Mucosa of gallbladder (tissue), 1 donor: ENCODE data around the gene NDUFS8. TPM values are rescaled to one million over a fixed set of nuclear protein-coding genes. Genes with fewer than 3 reads are reported as not detected.

Experiments used
- DNase-seq: peaks from one replicate; pipeline ENCODE4 v3.0.0-alpha.2; 2020; ENCODE audit warnings: low spot score
- total RNA-seq: library from RNA; stranded (reverse); gene quantifications from one replicate; pipeline ENCODE4 v1.2.1, GENCODE V29; 2021
- donor health status: DM: no; HTN: no; CAD: no.

NDUFS8 gene
- total RNA-seq, 1 donor from 2014 or later: 168 TPM

DNA sequence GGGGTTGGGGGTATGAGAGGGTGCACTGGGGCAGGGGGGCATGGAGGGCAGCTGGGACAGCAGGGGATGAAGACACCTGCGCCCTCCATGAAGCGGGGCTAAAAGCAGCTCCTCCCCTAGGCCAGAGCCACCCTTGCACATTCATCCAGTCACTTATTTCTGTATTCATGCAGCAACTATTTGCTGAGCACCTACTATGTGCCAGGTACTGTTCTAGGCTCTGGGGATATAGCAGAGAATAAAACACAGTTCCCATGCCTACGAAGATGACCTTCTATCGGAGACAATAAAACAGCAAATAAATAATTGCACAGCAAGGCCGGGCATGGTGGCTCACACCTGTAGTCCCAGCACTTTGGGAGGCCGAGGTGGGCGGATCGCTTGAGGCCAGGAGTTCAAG, 15.0 kb upstream of the NDUFS8 start:
- no peak for DNase-seq

DNA sequence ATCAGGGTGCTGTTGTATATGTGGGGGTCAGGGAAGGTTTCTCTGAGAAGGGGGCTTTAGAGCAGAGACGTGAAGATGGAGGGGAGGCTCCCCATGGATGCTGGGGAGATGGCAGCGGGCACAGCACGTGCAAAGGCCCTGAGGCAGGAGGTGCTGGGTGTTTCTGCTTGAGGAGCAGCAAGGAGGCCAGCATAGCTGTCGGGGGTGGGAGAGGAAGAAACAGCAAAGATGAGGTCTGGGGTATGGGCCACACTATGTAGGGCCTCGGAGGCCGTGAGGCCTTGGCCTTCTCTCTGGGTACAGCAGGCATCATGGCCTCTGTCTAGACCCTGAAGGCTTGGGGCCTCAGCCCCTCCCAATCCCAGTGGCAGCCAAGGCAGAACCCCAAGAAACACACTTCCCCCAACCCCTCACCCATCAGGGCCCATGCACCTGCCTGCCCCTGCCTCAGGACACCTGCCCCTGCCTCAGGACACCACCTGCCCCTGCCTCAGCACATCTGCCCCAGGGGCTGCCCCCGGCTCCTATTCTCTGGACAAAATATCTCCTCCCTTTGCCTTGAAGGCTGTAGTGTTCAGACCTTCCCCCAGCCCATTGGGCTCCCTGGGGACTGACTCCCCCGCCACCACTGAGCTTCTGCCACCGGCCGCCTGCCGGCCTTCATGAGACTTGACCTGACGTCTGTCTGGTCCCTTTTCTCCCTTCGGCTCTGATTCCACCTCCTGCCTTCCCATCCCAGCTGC, 14.1 kb upstream of the NDUFS8 start:
- no peak for DNase-seq

DNA sequence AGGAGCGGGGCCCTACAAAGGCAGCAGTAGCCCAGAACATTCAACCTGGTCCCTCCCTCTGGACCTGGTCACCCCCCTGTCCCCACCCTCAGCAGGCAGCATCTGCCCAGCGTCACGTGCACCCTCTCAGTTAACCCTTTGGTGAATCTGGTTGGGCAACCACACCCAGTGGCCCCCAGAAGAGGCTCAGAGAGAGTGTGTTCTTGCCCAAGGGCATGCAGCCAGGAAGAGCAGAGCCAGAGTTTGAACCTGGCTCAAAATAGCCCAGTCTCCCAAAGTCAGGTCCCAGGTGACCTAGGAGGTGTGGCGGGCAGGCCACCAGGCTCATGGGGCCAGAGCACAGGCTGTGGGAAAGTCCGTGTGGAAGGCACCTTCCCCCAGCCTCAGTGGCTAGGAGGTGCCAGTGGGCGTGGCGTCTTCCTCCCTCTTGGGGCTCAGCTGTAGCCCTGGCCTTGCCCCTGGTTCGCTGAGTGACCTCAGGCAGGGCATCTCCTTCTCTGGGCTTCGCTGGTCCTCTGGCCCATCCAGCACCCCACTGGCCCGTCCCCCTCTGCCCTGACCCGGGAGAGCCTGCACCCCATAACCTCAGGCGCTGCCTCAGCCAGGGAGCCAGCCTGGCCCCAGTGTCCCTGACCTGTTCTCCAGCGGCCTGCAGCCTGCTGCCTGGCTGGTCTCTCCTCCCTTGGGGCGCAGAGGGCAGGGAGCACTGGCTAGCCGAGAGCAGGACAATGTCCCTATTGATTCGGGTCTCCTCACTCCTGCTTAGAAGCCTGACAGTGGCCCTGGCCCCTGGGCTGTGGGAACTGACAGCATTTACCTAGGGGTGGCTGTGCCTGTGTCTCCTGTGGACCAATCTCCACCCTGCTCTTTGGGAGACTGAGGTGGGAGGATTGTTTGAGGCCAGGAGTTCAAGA, 13.3 kb upstream of the NDUFS8 start:
- DNase-seq: no peak

DNA sequence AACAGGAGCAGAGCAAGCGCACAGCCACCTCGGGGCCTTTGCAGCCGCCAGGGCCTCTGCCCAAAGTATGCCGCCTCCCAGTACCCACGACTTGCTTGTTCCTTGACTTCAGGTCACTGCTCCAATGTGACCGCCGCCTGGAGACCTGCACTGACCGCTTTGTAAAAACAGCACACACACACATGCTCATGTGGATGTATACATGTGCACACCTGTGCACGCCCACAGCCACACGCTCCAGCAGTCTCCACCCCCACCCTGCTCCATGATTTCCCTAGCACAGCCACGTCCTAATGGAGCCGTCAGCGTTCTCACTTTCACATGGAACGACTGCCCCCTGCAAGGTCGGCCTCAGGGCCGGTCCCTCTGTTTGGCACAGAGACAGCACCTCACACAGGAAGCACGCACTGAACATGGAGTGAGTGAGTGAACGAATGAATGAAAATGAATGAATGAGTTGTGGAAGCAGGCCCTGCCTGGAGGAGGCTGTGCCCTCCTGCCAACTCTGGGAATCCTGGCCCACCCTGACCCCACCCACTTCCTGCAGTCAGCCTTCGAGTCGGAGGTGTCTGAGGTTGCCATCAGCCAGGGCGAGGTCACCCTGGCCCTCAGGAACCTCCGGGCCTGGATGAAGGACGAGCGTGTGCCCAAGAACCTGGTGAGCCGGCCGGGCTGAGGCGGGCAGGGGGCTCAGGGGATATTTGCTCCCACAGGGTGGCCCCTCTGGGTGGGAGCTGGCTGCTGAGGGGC, 12.3 kb upstream of the NDUFS8 start:
- no peak for DNase-seq

DNA sequence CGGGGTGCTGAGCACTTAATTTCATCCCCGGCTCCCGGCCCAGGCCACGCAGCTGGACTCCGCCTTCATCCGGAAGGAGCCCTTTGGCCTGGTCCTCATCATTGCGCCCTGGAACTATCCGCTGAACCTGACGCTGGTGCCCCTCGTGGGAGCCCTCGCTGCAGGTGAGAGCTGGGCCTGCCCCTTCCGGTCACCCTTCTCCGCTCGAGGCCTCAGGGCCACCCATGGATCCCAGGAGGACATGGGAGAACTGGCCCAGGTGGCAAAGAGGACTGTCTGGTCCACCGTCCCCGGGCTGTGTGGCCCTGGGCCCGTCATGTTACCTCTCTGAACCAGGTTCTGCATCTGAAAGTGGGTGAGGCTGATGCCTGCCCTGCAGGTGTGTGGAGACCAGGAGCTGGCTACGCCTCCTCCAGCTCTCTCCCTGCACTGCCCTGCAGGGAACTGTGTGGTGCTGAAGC, 11.7 kb upstream of the NDUFS8 start:
- no peak for DNase-seq

GRCh38 chr11:68019486-68019885, 11.0 kb upstream of the NDUFS8 start:
- no peak for DNase-seq

DNA sequence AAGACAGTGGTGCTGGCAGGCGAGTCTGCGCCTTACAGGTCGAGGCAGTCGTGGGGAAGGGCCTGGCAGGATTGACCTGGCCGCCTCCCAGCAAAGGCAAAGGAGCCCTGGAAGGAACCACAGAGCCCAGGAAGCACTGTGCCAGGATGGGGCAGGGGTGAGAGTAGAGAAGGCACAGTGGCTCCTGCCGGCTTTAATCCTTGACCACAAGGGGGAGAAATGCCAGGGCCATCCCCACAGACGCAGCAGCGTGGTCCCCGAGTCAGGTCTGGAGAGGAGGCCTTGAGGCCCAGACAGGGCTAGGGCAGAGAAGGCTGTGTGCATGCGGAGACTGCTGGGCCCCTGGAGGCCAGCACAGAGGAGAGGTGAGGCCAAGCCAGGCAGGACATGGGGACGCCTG, 9.9 kb upstream of the NDUFS8 start:
- DNase-seq: no peak

DNA sequence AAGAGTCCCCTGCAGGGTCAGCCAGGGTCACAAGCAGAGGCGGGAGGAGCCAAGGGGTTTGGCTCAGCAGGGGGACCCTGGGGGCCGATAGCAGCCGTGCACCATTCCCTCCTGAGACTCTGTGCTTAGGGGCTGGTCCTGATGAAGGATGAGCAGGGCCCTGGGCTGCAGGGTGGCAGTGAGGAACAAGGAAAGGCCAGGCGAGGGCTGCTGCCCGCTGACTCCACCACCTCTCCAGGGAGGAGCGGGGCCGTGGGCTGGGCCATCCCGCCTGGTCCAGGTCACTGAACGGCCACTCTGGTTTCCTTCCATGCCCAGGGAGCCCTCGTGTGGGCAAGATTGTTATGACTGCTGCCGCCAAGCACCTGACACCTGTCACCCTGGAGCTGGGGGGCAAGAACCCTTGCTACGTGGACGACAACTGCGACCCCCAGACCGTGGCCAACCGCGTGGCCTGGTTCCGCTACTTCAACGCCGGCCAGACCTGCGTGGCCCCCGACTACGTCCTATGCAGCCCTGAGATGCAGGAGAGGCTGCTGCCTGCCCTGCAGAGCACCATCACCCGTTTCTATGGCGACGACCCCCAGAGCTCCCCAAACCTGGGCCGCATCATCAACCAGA, 9.2 kb upstream of the NDUFS8 start:
- no peak for DNase-seq

- DNase-seq: no peak
Measured at GRCh38 chr11:68022531-68022930, 8.0 kb upstream of the NDUFS8 start.

- DNase-seq: no peak
Measured at GRCh38 chr11:68024508-68024907, 6.0 kb upstream of the NDUFS8 start.

DNA sequence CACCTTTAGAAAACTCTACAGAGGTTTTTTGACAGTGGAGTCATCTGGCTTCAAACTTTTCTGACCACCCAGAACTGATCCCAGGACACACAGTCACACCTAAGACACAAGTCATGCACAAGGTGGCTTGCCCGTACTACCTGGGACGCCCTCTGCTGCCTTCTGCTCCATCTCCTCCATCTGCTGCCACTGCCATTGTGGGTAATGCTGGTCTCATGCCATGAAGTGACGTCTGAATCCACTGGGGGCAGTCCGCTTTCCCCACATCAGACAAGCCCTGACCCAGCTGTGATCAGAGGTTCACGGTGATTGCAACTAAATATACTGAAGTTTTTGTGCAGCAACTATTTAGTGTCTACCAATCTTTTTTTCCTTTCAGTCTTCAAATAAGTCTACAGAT, 5.4 kb upstream of the NDUFS8 start:
- DNase-seq: no peak

DNA sequence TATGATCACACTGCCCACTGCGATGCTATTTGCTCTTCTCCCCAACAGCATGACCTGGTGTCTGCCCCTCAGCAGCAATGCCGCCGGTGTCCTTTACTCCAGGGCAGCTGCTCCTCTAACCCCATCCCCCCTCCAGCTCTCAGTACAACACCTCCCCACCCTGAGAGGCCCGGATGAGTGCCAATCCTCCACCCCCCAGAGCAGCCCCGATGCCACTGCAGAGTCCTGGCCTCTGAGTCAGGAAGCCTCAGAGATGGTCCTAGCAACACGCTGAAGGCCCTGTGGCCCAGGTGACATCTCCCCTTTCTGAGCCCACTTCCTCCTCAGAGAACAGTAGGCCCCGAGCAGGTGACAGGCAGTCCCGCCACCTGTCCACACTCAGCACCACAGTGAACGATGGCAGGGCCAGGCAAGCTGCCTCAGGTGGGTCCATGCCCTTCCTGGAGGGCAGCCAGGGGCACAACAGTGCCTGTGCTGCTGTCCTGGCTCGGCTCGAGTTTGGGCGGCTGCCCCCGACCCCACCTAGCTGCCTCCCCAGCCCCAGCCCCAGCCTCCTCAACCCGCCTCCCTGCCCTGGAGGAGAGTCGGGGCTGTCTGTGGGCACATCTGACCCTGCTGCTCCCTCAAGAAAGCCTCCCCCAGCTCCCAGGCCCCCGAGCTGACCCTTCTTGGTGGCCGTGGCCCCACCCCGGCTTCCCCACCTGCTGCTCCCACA, 3.9 kb upstream of the NDUFS8 start:
- no peak for DNase-seq

DNA sequence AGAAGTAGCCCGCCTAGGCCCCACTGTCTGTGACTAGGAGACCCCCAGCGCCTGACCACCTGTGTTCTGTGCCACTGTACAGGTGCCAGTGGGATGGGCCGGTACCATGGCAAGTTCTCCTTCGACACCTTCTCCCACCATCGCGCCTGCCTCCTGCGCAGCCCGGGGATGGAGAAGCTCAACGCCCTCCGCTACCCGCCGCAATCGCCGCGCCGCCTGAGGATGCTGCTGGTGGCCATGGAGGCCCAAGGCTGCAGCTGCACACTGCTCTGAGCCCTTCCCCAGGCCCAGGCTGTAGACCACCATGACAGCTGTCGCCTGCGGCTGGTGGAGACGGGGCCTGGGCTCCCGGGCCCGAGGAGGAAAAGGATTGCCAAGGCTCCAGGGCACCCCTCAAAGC, 2.8 kb upstream of the NDUFS8 start:
- DNase-seq: no peak

DNA sequence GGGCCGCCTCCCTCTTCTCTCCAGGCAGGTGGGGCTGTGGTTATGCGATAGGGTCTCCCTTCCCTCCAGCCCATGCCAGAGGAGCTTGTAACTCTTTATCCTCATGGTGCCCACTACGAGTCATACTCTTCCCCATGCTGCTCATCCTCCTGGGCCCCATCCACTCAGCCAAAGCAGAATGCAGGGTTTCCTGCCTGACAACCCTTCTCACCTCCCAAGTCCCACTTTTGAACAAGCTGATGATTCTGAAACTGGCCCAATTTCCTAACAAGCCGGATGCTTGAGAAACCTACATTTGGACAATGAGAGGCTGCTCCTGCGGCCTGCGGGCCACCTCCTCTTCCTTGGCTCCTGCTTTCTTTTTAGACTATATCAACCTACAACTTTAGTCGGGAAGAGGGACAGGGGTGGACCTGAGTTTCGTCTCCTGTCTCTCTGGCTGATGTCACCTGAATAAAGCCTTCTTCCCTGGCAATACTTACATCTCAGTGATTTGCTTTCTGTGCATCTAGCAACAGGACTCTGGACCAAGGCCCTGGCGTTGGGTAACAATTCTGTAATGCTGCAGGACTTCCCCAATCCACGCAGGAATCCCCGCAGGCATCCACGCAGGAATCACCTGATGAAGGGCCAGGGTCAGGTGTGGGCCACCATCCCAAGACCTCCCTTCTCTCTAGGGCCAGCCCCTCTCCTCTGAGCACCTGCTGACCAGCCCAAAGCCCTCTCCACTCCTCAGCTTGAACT, 1.5 kb upstream of the NDUFS8 start:
- no peak for DNase-seq

DNA sequence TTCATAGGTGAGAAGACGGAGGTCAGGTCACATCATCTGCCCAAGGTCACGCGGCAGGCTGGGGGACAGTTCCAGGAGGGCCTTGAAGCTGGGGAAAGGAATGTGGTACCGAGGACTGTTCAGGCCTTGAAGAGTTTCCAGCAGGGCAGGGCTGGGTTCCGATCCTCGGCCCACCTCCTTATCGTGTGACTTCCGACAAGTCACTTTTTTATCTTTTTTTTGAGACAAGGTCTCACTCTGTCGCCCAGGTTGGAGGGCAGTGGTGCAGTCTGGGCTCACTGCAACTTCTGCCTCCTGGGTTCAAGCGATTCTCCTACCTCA, 623 bp downstream of the NDUFS8 start:
- no peak for DNase-seq

- no peak for DNase-seq
Measured at GRCh38 chr11:68032003-68032402, 1.5 kb downstream of the NDUFS8 start.

DNA sequence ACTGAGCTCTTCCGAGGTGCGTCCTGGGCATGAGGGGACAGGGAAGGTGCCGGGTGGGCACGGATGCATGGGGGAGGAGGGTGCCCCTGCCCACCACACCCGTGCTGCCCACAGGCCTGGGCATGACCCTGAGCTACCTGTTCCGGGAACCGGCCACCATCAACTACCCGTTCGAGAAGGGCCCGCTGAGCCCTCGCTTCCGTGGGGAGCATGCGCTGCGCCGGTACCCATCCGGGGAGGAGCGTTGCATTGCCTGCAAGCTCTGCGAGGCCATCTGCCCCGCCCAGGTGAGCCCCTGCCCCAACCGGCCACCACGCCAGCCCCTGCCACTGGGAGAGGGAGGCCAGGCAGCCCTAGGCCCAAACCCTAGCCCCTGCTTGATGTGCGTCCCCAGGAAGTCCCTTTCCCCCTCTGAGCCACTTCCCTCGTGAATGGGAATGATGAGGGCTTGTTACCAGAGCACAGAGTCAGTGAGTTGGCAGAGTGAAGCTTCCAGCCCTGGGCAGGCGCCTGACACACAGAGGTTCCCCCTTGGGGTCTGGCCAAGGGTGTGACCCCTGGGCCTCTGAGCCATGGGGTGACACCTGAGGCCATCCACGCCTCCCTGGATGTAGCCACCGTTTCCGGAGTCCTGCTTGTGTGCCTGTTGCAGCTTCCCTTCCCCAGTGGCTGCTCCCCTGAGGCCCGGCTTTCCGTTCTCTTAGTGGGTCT, 2.7 kb downstream of the NDUFS8 start:
- DNase-seq: no peak

DNA sequence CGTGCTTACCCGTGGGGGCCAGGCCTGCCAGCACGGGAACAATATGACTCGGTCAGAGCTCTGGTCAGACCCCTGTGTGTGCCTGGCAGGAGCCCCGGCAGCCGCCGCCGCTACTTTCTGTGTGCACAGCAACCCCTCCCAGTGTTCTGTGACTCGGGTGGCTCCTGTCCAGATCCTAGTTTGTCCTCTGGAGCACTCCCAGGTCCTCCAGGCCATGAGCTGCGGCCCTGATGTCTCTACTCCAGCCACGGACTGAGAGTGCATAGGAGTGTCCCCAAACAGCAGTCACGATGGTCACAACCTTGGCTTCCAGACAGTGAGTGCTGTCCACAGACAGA, 3.2 kb downstream of the NDUFS8 start:
- no peak for DNase-seq

GRCh38 chr11:68035266-68035876, 4.9 kb downstream of the NDUFS8 start:
- no peak for DNase-seq
